Measurements from ENCODE around the gene MYO5A. TPM values are rescaled to one million over a fixed set of nuclear protein-coding genes. Genes with fewer than 3 reads are reported as not detected.

Gene MYO5A
- total RNA-seq, 4 donors from 2014 or later = 8.9 to 65.2 (median 12.7) TPM

DNA sequence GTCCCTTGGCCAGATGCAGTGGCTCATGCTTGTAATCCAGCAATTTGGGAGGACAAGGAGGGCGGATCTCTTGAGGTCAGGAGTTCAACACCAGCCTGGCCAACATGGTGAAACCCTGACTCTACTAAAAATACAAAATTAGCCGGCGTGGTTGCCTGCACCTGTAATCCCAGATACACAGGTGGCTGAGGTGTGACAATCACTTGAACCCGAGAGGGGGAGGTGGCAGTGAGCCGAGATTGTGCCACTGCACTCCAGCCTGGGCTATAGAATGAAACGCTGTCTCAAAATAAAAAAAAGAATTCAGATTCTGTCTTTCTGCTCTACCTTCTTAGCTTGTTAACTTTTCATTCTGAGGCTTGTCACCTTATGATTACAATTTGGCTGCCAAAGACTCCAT, 22.1 kb downstream of the MYO5A start:
- TF ChIP-seq POLR2A (IDR thresholded peaks at IDR 0.05) (no peak), CTCF (IDR thresholded peaks at IDR 0.05) (no peak)
- no peak for DNase-seq
- H3K4me3 ChIP-seq = no peak overlapping the region
- no peaks in the 10 kb centered on the region for H3K36me3 ChIP-seq
- H3K27me3 ChIP-seq = no peaks in the 10 kb centered on the region
- peaks cover 0 to 6% (median 0%) of the 10 kb centered on the region in 4 donors for H3K4me1 ChIP-seq
- H3K27ac ChIP-seq = no peak overlapping the region
- H3K9me3 ChIP-seq = no peaks in the 10 kb centered on the region

DNA sequence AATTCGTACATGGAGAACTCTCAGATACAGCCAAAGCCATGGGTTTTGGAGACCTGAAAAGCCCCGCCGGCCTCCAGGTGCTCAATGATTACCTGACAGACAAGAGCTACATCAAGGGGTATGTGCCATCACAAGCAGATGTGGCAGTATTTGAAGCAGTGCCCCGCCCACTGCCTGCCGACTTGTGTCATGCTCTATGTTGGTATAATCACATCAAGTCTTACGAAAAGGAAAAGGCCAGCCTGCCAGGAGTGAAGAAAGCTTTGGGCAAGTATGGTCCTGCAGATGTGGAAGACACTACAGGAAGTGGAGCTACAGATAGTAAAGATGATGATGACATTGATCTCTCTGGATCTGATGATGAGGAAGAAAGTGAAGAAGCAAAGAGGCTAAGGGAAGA, 23.5 kb downstream of the MYO5A start:
- Histone ChIP-seq H3K4me1 (peaks cover 0 to 6% (median 0%) of the 10 kb centered on the region in 4 donors), H3K9me3 (no peaks in the 10 kb centered on the region), H3K27me3 (no peaks in the 10 kb centered on the region), H3K27ac (no peak overlapping the region), H3K4me3 (no peak overlapping the region), H3K36me3 (no peaks in the 10 kb centered on the region)
- TF ChIP-seq POLR2A (IDR thresholded peaks at IDR 0.05) (no peak), CTCF (IDR thresholded peaks at IDR 0.05) (no peak)
- peak in 2 of 3 donors; percentile 28 to 54 for DNase-seq

DNA sequence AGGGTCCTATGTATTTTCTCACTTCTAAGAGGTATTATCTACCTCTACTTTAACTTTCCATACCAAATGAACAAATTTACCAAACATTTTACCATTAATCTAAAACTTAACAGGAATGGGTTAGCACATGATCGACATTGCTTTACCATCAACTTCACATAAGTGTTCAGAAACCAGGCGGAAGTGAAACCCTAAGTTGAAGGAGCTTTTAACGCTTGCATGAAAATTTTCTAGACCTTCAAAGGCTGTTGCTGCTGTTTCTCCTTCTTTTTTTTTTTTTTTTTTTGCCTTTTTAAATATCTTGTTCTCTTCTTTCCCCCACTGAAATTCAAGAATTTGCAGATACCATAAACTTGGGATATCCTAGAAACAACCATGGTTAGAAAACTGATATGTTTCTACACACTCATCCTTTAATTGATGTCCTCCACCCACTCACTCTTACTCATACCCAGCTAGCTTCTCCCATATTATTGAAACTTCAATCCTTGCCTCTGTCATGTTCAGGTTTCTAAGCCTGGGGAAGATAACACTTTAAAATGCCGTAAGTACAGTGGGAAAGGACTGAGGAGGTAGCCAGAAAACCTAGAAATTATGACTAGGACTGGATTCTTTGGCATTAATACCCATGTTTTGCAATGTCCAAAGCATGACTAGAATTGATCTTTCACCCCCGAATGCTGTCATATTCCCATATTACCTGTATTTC, 24.7 kb downstream of the MYO5A start:
- no peak for TF ChIP-seq POLR2A (IDR thresholded peaks at IDR 0.05)
- no peak for TF ChIP-seq CTCF (IDR thresholded peaks at IDR 0.05)
- no peak for DNase-seq
- H3K27ac ChIP-seq = peak overlapping the region in 1 of 4 donors; percentile 33
- H3K9me3 ChIP-seq = no peaks in the 10 kb centered on the region
- no peak overlapping the region for H3K4me3 ChIP-seq
- H3K36me3 ChIP-seq = no peaks in the 10 kb centered on the region
- no peaks in the 10 kb centered on the region for H3K27me3 ChIP-seq
- peaks cover 0 to 6% (median 0%) of the 10 kb centered on the region in 4 donors for H3K4me1 ChIP-seq

DNA sequence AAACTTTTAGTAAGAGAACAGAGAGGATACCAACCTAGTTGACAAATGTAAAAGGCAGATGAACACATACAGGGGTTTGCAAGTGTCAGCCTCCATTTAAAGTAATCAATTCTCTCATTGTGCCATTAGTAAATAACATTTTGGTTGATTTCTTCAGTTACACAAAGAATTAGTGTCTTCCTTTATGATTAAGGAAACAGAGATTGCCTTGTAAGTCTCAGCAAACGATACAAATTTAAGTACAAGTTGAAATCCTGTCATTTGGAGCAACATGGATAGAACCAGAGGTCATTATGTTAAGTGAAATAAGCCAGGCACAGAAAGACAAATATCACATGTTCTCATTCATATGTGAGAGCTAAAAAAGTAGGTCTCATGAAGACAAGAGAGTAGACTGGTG, 26.1 kb downstream of the MYO5A start:
- H3K27ac ChIP-seq = no peak overlapping the region
- H3K4me1 ChIP-seq = peaks cover 0 to 6% (median 0%) of the 10 kb centered on the region in 4 donors
- no peak overlapping the region for H3K4me3 ChIP-seq
- DNase-seq = no peak
- H3K36me3 ChIP-seq = no peaks in the 10 kb centered on the region
- TF ChIP-seq POLR2A (IDR thresholded peaks at IDR 0.05) (no peak), CTCF (IDR thresholded peaks at IDR 0.05) (no peak)
- no peaks in the 10 kb centered on the region for H3K9me3 ChIP-seq
- no peaks in the 10 kb centered on the region for H3K27me3 ChIP-seq

DNA sequence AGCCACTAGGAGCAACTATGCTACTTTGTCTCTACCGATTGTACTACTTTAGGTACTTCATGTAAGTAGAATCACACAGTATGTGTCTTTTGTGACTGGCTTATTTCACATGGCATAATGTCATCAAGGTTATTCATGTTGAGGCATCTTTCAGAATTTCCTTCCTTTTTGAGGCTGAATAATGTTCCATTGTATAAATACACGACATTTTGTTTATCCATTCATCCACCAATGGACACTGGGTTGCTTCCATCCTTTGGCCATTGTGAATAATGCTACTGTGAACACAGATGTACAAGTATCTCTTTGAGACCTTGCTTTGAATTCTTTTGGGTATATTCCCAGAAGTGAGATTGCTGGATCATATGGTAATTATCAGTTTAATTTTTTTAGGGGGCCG, 29.2 kb downstream of the MYO5A start:
- no peak overlapping the region for H3K4me3 ChIP-seq
- TF ChIP-seq CTCF (IDR thresholded peaks at IDR 0.05) (no peak), POLR2A (IDR thresholded peaks at IDR 0.05) (no peak)
- peaks cover 0 to 5% (median 0%) of the 10 kb centered on the region in 4 donors for H3K4me1 ChIP-seq

More for the DNA sequence above, 29.2 kb downstream of the MYO5A start:
- no peak overlapping the region for H3K27ac ChIP-seq
- H3K36me3 ChIP-seq = no peaks in the 10 kb centered on the region
- H3K27me3 ChIP-seq = no peaks in the 10 kb centered on the region
- no peaks in the 10 kb centered on the region for H3K9me3 ChIP-seq
- DNase-seq = no peak

Data from Peyer's patch (tissue), 4 donors.